GM18858 (cell line): ENCODE results near the gene GTF2H4.
"Not testable (repeated sequence)": the region's sequence is repeated elsewhere in the genome, so short reads cannot be mapped to it uniquely, and the experiment has no call there.

Experiments
- ATAC-seq: cut with Tn5 transposase; IDR thresholded peaks from one replicate; pipeline ENCODE4 v1.9.1; 2021; ENCODE audit not compliant: unreplicated experiment

GTF2H4 gene

DNA sequence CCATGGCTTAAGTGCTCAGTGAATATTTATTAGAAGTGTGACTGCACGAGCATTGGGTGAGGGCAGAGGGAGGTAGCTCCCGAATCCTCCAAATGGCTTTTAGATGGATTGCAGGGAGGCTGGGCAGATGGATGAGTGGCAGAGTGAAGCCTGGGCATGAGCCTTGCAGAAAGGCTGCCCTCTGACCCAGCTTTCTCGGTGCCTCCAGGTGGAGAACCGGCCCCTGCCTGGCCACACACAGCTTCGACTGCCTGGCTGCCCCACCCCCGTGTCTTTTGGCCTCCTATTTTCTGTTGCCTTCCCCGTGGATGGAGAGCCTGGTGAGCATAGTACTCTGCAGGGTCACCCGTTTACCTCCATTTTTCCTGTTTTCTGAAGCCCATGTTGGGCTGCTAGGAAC is 9.5 kb downstream of the GTF2H4 start:
- ATAC-seq, result no peak

DNA sequence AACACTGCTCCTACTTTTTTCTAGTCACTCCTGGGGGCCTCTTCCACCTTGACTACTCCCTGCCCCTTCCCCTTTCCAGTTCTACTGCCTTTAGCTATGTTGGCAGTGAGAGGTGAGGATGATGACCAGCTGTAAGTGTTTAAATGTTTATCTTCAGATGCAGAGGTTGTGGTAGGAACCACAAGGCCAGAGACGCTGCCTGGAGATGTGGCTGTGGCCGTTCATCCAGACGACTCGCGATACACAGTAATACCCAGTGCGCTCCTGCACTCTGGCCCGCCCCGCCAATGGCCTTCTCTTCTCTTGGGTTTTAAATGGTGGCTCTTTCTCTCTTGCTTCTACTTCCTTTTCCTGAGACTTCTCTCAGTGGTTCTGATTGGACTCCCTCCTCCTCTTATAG is 10.7 kb downstream of the GTF2H4 start:
- no peak for ATAC-seq

- ATAC-seq, result no peak
Observed at GRCh38 chr6:30922447-30922852, 14.4 kb downstream of the GTF2H4 start.

DNA sequence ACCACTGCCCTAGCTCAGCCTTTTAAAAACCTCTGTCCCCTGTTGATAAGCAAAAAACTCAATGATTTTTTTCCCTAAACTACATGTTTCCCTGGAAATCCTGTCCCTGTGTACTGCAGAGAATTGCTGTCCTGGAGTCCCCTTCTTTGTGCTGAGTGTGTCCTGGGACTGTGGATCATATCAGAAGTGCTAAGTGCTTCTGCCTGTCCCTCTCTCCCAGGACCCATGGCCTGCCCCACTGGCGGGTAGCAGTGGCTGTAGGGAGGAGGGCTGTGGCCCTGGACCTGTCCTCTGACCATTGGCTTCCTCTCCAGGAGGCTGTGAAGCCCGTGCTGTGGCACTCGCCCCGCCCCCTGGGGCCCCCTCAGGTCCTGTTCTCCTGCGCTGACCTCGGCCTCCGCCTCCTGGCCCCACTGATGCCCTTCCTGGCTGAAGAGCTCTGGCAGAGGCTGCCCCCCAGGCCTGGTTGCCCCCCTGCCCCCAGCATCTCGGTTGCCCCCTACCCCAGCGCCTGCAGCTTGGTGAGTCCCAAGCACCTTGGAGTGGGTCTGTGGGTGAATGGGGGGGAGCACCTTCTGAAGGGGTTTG is 16.1 kb downstream of the GTF2H4 start:
- ATAC-seq, result not testable (repeated sequence)

DNA sequence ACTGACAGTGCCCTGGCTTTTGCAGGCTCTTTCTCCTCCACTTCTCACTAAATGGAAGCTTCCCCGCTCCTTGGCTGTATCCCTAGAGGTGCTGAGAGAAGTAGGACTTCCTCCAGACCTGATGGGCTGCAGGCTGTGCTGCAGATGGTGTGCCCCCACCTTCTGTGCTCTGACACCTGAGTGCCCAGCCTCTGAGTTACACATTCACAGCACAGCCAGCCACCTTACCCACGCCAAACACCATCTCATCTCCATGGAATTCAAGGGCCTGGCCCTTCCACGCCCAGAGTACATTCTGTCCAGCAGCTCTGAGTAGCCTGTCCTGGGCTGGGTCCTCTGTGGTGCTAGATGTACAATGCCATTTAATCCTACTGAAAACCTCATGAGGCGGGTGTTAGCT is 18.6 kb downstream of the GTF2H4 start:
- no peak for ATAC-seq

DNA sequence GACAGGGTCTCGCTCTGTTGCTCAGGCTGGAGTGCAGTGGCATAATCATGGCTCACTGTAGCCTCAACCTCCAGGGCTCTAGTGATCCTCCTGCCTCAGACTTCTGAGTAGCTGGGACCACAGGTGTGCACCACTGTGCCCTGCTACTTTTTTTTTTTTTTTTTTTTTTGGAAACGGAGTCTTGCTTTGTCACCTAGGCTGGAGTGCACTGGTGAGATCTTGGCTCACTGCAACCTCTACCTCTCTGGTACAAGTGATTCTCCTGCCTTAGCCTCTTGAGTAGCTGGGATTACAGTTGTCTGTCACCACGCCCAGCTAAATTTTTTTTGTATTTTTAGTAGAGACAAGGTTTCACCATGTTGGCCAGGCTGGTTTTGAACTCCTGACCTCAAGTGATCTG is 19.1 kb downstream of the GTF2H4 start:
- not testable (repeated sequence) for ATAC-seq

GRCh38 chr6:30928677-30929076 is 20.7 kb downstream of the GTF2H4 start:
- no peak for ATAC-seq

- ATAC-seq, result no peak
Observed at GRCh38 chr6:30930506-30930905, 22.5 kb downstream of the GTF2H4 start.

DNA sequence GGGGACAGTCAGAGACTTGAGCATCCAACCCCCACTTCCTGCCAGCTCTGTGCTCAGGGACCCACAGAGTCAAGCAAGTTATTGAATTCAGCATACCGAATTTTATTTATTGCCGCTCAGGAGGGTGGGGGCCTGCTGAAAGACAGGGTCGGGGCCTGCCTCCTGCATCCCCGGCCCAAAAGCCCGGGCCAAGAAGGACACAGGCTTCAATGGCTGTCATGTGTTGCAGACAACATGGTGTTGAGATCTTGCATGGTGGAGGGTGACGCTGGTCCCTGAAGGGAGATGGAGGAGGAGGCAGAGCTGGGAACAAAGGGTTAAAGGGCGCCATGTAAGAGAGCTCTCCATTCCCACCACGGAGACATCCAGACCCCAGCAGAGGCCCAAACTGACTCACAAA is 23.3 kb downstream of the GTF2H4 start:
- no peak for ATAC-seq

DNA sequence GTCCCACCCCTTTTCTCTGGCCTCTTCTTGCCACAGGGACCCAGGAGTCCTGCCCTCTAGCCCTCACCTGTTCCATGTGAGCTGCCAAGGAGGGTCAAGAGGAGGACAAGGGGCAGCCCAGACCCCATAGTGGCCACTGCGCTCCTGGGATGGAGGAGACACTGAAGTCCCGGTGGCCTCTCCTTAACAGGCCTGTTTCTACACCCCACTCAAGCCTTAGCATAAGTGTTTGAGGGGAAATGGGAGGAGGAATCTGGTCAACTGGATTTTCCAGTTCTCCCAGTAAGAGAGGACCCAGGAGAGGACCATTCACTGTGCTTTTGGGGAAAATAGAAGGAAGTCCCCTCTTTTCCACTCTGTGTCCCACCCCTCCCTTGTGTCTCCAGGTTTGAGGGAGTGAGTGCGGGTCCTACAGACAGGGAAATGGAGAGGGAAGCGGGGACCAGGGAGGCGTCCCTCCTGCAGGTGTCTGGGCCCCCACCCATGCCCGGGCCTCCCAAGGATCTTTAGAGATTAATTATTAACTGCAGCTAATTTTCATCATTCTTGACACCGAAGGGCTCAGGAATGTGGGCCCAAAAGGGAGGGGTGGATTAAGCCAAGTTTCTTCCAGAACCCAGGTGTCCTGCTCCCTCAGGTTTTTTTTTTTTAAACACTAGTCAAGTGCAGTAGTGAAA is 24.1 kb downstream of the GTF2H4 start, which contains the start of gene SFTA2:
Gene SFTA2, minus strand, starts transcription at position 202 of the 677 bp plus-strand sequence. Its CDS starts 74 bp downstream, at position 128.
- ATAC-seq, result no peak

- no peak for ATAC-seq
Observed at GRCh38 chr6:30932665-30933365, 24.8 kb downstream of the GTF2H4 start.

- ATAC-seq, result no peak
Observed at GRCh38 chr6:30935018-30935417, 27.0 kb downstream of the GTF2H4 start.

GRCh38 chr6:30937265-30937664 is 29.3 kb downstream of the GTF2H4 start:
- no peak for ATAC-seq

- no peak for ATAC-seq
Observed at GRCh38 chr6:30938730-30939129, 30.7 kb downstream of the GTF2H4 start.

- no peak for ATAC-seq
Observed at GRCh38 chr6:30939473-30939872, 31.5 kb downstream of the GTF2H4 start.

GRCh38 chr6:30940361-30940986 is 32.5 kb downstream of the GTF2H4 start, which contains the start of gene MUCL3:
Gene MUCL3, plus strand, starts transcription at chr6:30940973. Its CDS starts 27 bp downstream, at chr6:30941000.
- ATAC-seq, result no peak

DNA sequence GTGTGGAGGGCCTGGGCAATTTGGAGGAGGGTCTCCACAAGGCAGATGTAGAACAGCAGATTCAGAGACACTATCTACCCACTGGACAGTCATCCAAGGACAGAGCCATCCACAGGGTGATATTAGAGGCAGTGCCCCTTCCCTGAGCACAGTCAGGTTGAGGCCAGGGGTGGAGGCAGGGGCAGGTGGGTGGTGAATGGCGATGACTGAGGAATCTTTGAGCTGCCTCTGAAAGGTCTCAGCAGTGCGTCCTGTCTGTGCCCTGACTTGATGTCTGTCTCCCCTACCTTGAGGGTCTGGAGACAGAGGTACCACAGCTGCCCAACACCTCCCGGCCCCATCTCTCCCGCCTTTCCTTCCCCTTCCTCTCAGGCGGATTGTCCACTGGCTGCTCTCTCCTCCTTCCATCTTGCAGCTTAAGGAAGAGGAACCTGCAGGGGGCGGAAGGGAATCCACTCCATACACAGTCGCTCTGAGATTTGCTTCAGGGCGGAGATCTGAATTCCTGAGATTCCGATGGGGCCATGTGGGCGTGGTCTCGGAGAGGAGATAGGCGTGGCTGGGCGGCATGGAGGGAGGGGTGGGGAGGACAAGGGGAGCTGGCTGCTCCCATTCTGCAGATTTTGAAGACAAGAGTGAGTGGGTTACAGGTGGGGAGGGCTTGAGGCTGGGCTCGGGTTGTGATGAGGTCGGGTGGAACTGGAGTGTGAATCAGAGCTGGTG is 34.5 kb downstream of the GTF2H4 start:
- ATAC-seq, result no peak

DNA sequence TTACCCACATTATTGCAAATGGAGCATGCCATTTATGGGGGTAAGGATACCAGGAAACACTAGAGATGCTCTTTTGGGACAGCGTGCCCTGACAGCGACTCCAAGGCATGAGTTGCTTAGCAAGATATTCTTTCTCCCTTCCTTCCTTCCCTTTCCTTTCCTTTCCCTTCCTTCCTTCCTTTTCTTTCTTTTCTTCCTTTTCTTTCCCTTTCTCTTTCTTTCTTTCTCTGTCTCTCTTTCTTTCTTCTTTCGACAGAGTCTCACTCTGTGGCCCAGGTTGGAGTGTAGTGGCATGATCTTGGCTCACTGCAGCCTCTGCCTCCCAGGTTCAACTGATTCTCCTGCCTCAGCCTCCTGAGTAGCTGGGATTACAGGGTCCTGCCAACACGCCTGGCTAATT is 36.0 kb downstream of the GTF2H4 start:
- ATAC-seq, result no peak

- no peak for ATAC-seq
Observed at GRCh38 chr6:30945281-30945680, 37.3 kb downstream of the GTF2H4 start.

DNA sequence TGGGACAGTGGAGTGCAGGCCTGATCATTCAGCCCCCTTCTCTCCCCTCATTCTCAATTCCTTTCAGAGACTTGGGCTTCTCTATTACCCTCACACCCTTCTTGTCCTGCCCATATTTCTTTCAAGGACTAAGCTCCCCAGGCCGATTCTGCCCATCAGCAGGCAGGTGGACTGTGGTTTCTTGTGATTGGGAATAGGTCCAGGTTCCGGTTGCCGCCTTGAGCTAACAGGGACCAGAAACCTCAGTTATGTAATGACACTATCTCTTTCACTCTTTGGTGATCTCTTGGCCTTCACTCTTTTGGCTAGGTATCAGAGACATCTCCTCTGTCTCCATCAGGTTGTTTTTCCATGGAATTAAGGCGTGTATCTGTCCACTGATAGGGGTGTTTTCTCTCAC is 39.2 kb downstream of the GTF2H4 start:
- no peak for ATAC-seq

- no peak for ATAC-seq
Observed at GRCh38 chr6:30948811-30949210, 40.8 kb downstream of the GTF2H4 start.
